Activated CD4-positive, alpha-beta memory T cell treated with anti-CD3 and anti-CD28 coated beads for 36 hours (primary cell): ENCODE data around the gene CNOT6. TPM values are rescaled to one million over a fixed set of nuclear protein-coding genes. Genes with fewer than 3 reads are reported as not detected.

Experiments used
- CTCF ChIA-PET: fragments of 350-600 bp; sonication (Branson Sonifier 250); formaldehyde crosslinking; loops from one replicate; lab custom pipeline; 2021; ENCODE audit warnings: antibody characterized with exemption, inconsistent platforms; lab: Charles Lee
- POLR2A ChIA-PET: fragments of 350-600 bp; sonication (Branson Sonifier 250); formaldehyde crosslinking; loops from one replicate; lab custom pipeline; 2021; ENCODE audit warnings: antibody characterized with exemption; lab: Charles Lee
- DNase-seq: peaks from one replicate; pipeline ENCODE4 v3.0.0-alpha.2; 2020
- H3K27ac Mint-ChIP-seq: one replicate; pipeline ENCODE4 v1.8.0; 2021; ENCODE audit warnings: mixed read lengths
- H3K27me3 Mint-ChIP-seq: one replicate; pipeline ENCODE4 v1.8.0; 2021; ENCODE audit warnings: mixed read lengths
- H3K36me3 Mint-ChIP-seq: one replicate; pipeline ENCODE4 v1.8.0; 2021; ENCODE audit warnings: mixed read lengths
- H3K4me1 Mint-ChIP-seq: one replicate; pipeline ENCODE4 v1.8.0; 2021; ENCODE audit warnings: low read depth, mixed read lengths
- H3K4me3 Mint-ChIP-seq: one replicate; pipeline ENCODE4 v1.8.0; 2021; ENCODE audit warnings: mild to moderate bottlenecking, mixed read lengths
- H3K9me3 Mint-ChIP-seq: one replicate; pipeline ENCODE4 v1.8.0; 2021; ENCODE audit warnings: mixed read lengths
- intact Hi-C: fragments of 100-400 bp; cut with micrococcal nuclease; formaldehyde crosslinking; loops from one replicate; pipeline ENCODE4 v1.15.1; 2023
- total RNA-seq, 2 experiments: library from RNA; stranded (reverse); gene quantifications; one replicate each; pipeline ENCODE4 v1.2.3, GENCODE V29; 2021

The CNOT6 gene
- total RNA-seq, 2 experiments from 2014 or later = 32.0 to 35.2 TPM

GRCh38 chr5:180555168-180555921 lies 61.2 kb downstream of the CNOT6 start:
- H3K4me3 Mint-ChIP-seq = no peak overlapping the region
- DNase-seq = no peak
- H3K36me3 Mint-ChIP-seq = peaks cover 41% of the 10 kb centered on the region
- no peaks in the 10 kb centered on the region for H3K9me3 Mint-ChIP-seq
- intact Hi-C loops = no loop called here
- ChIA-PET CTCF (no interaction called here), POLR2A (no interaction called here)
- H3K27me3 Mint-ChIP-seq = no peaks in the 10 kb centered on the region
- H3K27ac Mint-ChIP-seq = no peak overlapping the region
- H3K4me1 Mint-ChIP-seq = peaks cover 19% of the 10 kb centered on the region

- Mint-ChIP-seq H3K4me3 (no peak overlapping the region), H3K27ac (no peak overlapping the region), H3K36me3 (peaks cover 50% of the 10 kb centered on the region), H3K4me1 (peaks cover 31% of the 10 kb centered on the region), H3K9me3 (no peaks in the 10 kb centered on the region), H3K27me3 (no peaks in the 10 kb centered on the region)
- CTCF ChIA-PET = no interaction called here
- POLR2A ChIA-PET = no interaction called here
- no peak for DNase-seq
- intact Hi-C loops = no loop called here
Measured at GRCh38 chr5:180557217-180557809, 63.1 kb downstream of the CNOT6 start.

DNA sequence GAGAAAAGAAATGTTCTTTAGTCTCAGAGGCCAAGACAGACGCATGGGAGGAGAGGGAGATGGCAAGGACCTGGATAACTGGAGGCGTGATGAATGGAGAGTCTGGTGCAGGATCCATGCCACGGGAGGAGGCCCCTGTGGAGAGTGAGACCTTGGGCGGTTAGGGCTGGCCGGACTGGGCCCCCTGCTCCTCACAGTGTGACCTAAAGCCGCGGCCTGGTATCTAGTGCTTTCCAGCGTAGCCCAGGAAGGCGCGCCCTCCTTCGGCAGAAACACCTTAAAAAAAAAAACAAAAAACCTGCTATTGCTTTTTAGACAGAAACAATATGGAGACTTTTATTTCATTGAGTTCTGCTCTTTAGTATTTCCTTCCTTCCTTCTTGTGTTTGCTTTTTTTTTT lies 64.1 kb downstream of the CNOT6 start:
- peaks cover 46% of the 10 kb centered on the region for H3K36me3 Mint-ChIP-seq
- H3K4me1 Mint-ChIP-seq = peaks cover 37% of the 10 kb centered on the region
- DNase-seq = no peak
- POLR2A ChIA-PET = no interaction called here
- no peaks in the 10 kb centered on the region for H3K9me3 Mint-ChIP-seq
- H3K27ac Mint-ChIP-seq = no peak overlapping the region
- intact Hi-C loops = no loop called here
- H3K4me3 Mint-ChIP-seq = no peak overlapping the region
- no peaks in the 10 kb centered on the region for H3K27me3 Mint-ChIP-seq
- CTCF ChIA-PET = no interaction called here

GRCh38 chr5:180563994-180564393 lies 69.8 kb downstream of the CNOT6 start:
- POLR2A ChIA-PET = no interaction called here
- Mint-ChIP-seq H3K9me3 (no peaks in the 10 kb centered on the region), H3K27me3 (no peaks in the 10 kb centered on the region), H3K36me3 (peaks cover 53% of the 10 kb centered on the region), H3K4me1 (peaks cover 35% of the 10 kb centered on the region), H3K4me3 (no peak overlapping the region), H3K27ac (no peak overlapping the region)
- CTCF ChIA-PET = no interaction called here
- intact Hi-C loops = loop anchor here (1.0 kb wide), 1 partner anchor 11 kb away; no protein-coding TSS in a partner anchor
- DNase-seq = peak; percentile 61

DNA sequence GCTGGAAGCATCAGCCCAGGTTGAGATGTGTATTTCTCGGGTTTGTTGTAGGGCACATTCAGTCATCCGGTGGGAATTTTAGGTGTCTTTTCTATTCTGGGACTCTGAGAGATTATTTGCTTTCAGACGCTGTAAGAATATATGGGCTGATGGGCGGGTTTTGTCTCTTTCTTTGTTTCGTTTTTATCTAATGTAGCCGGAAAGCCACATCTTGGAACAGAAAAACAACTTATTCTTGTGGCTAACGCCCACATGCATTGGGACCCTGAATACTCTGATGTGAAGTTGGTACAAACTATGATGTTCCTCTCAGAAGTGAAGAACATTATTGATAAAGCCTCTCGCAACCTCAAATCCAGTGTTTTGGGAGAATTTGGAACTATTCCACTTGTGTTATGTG lies 74.7 kb downstream of the CNOT6 start:
- DNase-seq = no peak
- CTCF ChIA-PET = no interaction called here
- peaks cover 43% of the 10 kb centered on the region for H3K36me3 Mint-ChIP-seq

GRCh38 chr5:180575571-180575970 lies 81.4 kb downstream of the CNOT6 start:
- Mint-ChIP-seq H3K4me1 (peaks cover 13% of the 10 kb centered on the region), H3K9me3 (no peaks in the 10 kb centered on the region), H3K4me3 (no peak overlapping the region), H3K27ac (peak overlapping the region; percentile 25), H3K36me3 (peaks cover 23% of the 10 kb centered on the region), H3K27me3 (no peaks in the 10 kb centered on the region)
- no peak for DNase-seq
- intact Hi-C loops = loop anchor here (1.0 to 5.0 kb wide), 2 partner anchors 11 to 78 kb away; no protein-coding TSS in a partner anchor
- ChIA-PET CTCF (interaction anchor here (0.6 to 1.5 kb wide), 5 partner anchors 12 to 226 kb away, joined by 3 to 7 read pairs (median 4); no protein-coding TSS in a partner anchor), POLR2A (interaction anchor here (1.1 to 1.2 kb wide), 2 partner anchors 13 to 23 kb away, joined by 4 to 7 read pairs; no protein-coding TSS in a partner anchor)

More for the DNA sequence above, 74.7 kb downstream of the CNOT6 start:
- H3K27ac Mint-ChIP-seq = no peak overlapping the region
- no peaks in the 10 kb centered on the region for H3K9me3 Mint-ChIP-seq
- H3K27me3 Mint-ChIP-seq = no peaks in the 10 kb centered on the region
- POLR2A ChIA-PET = no interaction called here
- no peak overlapping the region for H3K4me3 Mint-ChIP-seq
- intact Hi-C loops = no loop called here
- H3K4me1 Mint-ChIP-seq = peaks cover 13% of the 10 kb centered on the region

- intact Hi-C loops = no loop called here
Measured at GRCh38 chr5:180580681-180581080, 86.5 kb downstream of the CNOT6 start.

DNA sequence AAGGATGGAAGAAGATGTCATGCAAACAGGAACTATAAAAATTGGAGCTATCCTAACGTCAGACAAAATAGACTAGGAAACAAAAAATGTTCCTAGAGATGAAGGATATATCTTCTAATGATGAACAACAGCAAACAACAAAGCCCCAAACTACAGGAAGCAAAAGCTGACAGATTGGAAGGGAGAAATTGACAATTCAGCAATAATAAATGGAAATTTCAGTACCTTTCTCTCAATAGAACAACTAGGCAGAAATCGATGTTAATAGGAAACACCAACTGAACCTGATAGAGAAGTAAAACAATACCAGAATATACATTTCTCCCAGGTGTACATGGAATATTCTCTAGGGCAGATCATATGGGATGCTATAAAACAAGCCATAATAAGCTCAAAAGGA lies 89.6 kb downstream of the CNOT6 start:
- Mint-ChIP-seq H3K36me3 (no peaks in the 10 kb centered on the region), H3K4me1 (no peaks in the 10 kb centered on the region), H3K27me3 (peaks cover 10% of the 10 kb centered on the region), H3K9me3 (peaks cover 3% of the 10 kb centered on the region), H3K27ac (no peak overlapping the region), H3K4me3 (no peak overlapping the region)
- DNase-seq = no peak
- ChIA-PET CTCF (no interaction called here), POLR2A (no interaction called here)
- intact Hi-C loops = no loop called here

More at GRCh38 chr5:180580681-180581080, 86.5 kb downstream of the CNOT6 start:
- H3K9me3 Mint-ChIP-seq = peaks cover 3% of the 10 kb centered on the region
- no peak overlapping the region for H3K27ac Mint-ChIP-seq
- peaks cover 2% of the 10 kb centered on the region for H3K27me3 Mint-ChIP-seq
- CTCF ChIA-PET = interaction anchor here (1.6 kb wide), 1 partner anchor 10 kb away, joined by 3 read pairs; no protein-coding TSS in a partner anchor
- POLR2A ChIA-PET = no interaction called here
- H3K4me3 Mint-ChIP-seq = no peak overlapping the region
- H3K4me1 Mint-ChIP-seq = peaks cover 7% of the 10 kb centered on the region
- no peak for DNase-seq
- peaks cover 17% of the 10 kb centered on the region for H3K36me3 Mint-ChIP-seq

DNA sequence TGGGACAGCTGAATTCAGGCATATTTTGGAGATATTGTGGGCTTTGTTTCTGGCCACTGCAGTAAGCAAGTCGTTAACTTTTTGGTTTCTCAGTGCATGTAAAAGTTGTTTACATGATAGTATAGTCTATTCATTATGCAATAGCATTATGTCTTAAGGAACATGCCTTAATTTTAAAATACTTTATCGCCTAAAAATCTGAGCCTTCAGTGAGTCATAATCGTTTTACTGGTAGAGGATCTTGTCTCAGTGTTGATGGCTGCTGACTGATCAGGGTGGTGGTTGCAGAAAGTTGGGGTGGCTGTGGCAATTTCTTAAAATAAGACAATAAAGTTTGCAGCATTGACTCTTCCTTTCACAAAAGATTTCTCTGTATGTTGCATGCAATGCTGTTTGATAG lies 92.0 kb downstream of the CNOT6 start:
- no peaks in the 10 kb centered on the region for H3K36me3 Mint-ChIP-seq
- no peak overlapping the region for H3K27ac Mint-ChIP-seq
- H3K4me1 Mint-ChIP-seq = peaks cover 4% of the 10 kb centered on the region
- intact Hi-C loops = no loop called here
- no peak overlapping the region for H3K4me3 Mint-ChIP-seq
- POLR2A ChIA-PET = no interaction called here
- H3K27me3 Mint-ChIP-seq = peaks cover 22% of the 10 kb centered on the region
- peaks cover 3% of the 10 kb centered on the region for H3K9me3 Mint-ChIP-seq
- DNase-seq = no peak
- CTCF ChIA-PET = no interaction called here

DNA sequence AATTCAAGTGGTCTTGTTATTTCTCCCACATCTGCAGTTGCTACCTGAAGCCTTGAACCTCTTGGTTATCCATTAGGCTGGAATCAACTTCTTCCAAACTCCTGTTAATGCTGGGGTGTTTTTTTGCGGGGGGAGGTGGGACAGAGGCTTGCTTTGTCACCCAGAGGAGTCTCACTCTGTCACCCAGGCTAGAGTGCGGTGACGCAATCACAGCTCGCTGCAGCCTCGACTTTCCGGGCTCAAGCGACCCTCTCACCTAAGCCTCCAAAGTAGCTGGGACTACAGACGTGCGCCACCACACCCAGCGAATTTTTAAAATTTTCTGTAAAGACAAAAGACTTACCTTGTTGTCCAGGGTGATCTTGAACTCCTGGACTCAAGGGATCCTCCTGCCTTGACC lies 92.7 kb downstream of the CNOT6 start:
- Mint-ChIP-seq H3K9me3 (peaks cover 3% of the 10 kb centered on the region), H3K4me3 (no peak overlapping the region), H3K27ac (no peak overlapping the region), H3K27me3 (peaks cover 22% of the 10 kb centered on the region), H3K4me1 (peaks cover 4% of the 10 kb centered on the region), H3K36me3 (no peaks in the 10 kb centered on the region)
- DNase-seq = no peak
- ChIA-PET POLR2A (no interaction called here), CTCF (interaction anchor here (1.1 kb wide), 1 partner anchor 50 kb away, joined by 3 read pairs; no protein-coding TSS in a partner anchor)
- intact Hi-C loops = no loop called here

GRCh38 chr5:180589771-180590542 lies 95.8 kb downstream of the CNOT6 start:
- intact Hi-C loops = no loop called here
- Mint-ChIP-seq H3K27me3 (peaks cover 33% of the 10 kb centered on the region), H3K4me3 (no peak overlapping the region), H3K27ac (no peak overlapping the region), H3K9me3 (no peaks in the 10 kb centered on the region), H3K4me1 (peaks cover 6% of the 10 kb centered on the region), H3K36me3 (no peaks in the 10 kb centered on the region)
- CTCF ChIA-PET = interaction anchor here (1.5 kb wide), 1 partner anchor 9 kb away, joined by 3 read pairs; no protein-coding TSS in a partner anchor
- POLR2A ChIA-PET = no interaction called here
- no peak for DNase-seq
